ENCODE measurements around the gene PRPF6.

The PRPF6 gene

GRCh38 chr20:64049060-64049877 is 68.3 kb downstream of the PRPF6 start, which contains the start of gene SOX18:
Gene SOX18, minus strand, starts transcription at chr20:64049639. Its CDS starts 123 bp downstream, at chr20:64049516.
- DNase-seq (ENCODE audit: low read depth): no peak

GRCh38 chr20:64049878-64050260 is 68.9 kb downstream of the PRPF6 start:
- DNase-seq (ENCODE audit: low read depth): no peak

GRCh38 chr20:64050261-64051032 is 69.5 kb downstream of the PRPF6 start:
- DNase-seq (ENCODE audit: low read depth): no peak

- no peak for DNase-seq (ENCODE audit: low read depth)
Observed at GRCh38 chr20:64051033-64051452, 70.1 kb downstream of the PRPF6 start.

GRCh38 chr20:64051561-64052325 is 70.8 kb downstream of the PRPF6 start:
- no peak for DNase-seq (ENCODE audit: low read depth)

- no peak for DNase-seq (ENCODE audit: low read depth)
Observed at GRCh38 chr20:64052326-64052722, 71.4 kb downstream of the PRPF6 start.

GRCh38 chr20:64052987-64053840 is 72.3 kb downstream of the PRPF6 start:
- DNase-seq (ENCODE audit: low read depth): no peak

- no peak for DNase-seq (ENCODE audit: low read depth)
Observed at GRCh38 chr20:64053841-64054661, 73.1 kb downstream of the PRPF6 start.

GRCh38 chr20:64055396-64055892 is 74.5 kb downstream of the PRPF6 start:
- no peak for DNase-seq (ENCODE audit: low read depth)

GRCh38 chr20:64055893-64056638 is 75.1 kb downstream of the PRPF6 start:
- no peak for DNase-seq (ENCODE audit: low read depth)

GRCh38 chr20:64056639-64056888 is 75.6 kb downstream of the PRPF6 start:
- DNase-seq (ENCODE audit: low read depth): no peak

GRCh38 chr20:64056889-64057627 is 76.1 kb downstream of the PRPF6 start:
- DNase-seq (ENCODE audit: low read depth): no peak

- peak; percentile 57 for DNase-seq (ENCODE audit: low read depth)
Observed at GRCh38 chr20:64057628-64058498, 76.9 kb downstream of the PRPF6 start.

GRCh38 chr20:64058536-64058935 is 77.6 kb downstream of the PRPF6 start:
- DNase-seq (ENCODE audit: low read depth): no peak

GRCh38 chr20:64062276-64062595 is 81.3 kb downstream of the PRPF6 start:
- DNase-seq (ENCODE audit: low read depth): no peak

GRCh38 chr20:64062596-64063388 is 81.9 kb downstream of the PRPF6 start, which contains the start of gene TCEA2:
Gene TCEA2, plus strand, starts transcription at chr20:64063198. Its CDS starts 115 bp downstream, at chr20:64063313.
- DNase-seq (ENCODE audit: low read depth): peak; percentile 89

GRCh38 chr20:64063389-64064144 is 82.6 kb downstream of the PRPF6 start:
- no peak for DNase-seq (ENCODE audit: low read depth)
